K562 (cell line): Measurements from ENCODE around the gene DNAJB14.

ENCODE experiments used
- DNMT1 ChIP-seq: fragments of 450-650 bp; IDR thresholded peaks from 2 replicates; pipeline ENCODE4 v1.6.1; 2016; ENCODE audit warnings: antibody characterized with exemption, mild to moderate bottlenecking
- EP300 ChIP-seq: IDR thresholded peaks from 2 replicates; pipeline ENCODE4 v1.6.1; 2012; ENCODE audit warnings: low read length, improper control_type of control experiment
- EZH2 ChIP-seq: IDR thresholded peaks from 2 replicates; pipeline ENCODE4 v1.6.1; 2012; ENCODE audit warnings: low read depth, mild to moderate bottlenecking, inconsistent platforms, low read length, borderline replicate concordance
- HDAC6 ChIP-seq: IDR thresholded peaks from 2 replicates; pipeline ENCODE4 v1.6.1; 2012; ENCODE audit warnings: low read depth, mild to moderate bottlenecking, control low read depth, inconsistent platforms, low read length, moderate library complexity
- HEY1 ChIP-seq: fragments of 250-450 bp; sonication (Bioruptor Pico); IDR thresholded peaks from 2 replicates; pipeline ENCODE4 v1.5.0; 2020; ENCODE audit warnings: mild to moderate bottlenecking, moderate library complexity, borderline replicate concordance
- MAFG ChIP-seq: fragments of 450-650 bp; conservative IDR thresholded peaks from 2 replicates; pipeline ENCODE4 v1.6.1; 2016; ENCODE audit warnings: missing genetic modification characterization, missing compliant biosample characterization
- MAZ ChIP-seq, 2 experiments: fragments of 450-650 bp in 1 of 2; sonication (generic) in 1 of 2; formaldehyde crosslinking; IDR thresholded peaks in 1 of 2; conservative IDR thresholded peaks in 1 of 2; 2 replicates each; pipeline versions ENCODE4 v1.4.0 to v1.5.0; 2020; ENCODE audit warnings: mild to moderate bottlenecking in 1 of 2, missing genetic modification reagents in 1 of 2
- MEF2A ChIP-seq: IDR thresholded peaks from 2 replicates; pipeline ENCODE4 v1.6.1; 2011; ENCODE audit warnings: low read depth, mild to moderate bottlenecking, low read length, moderate library complexity; ENCODE audit not compliant: control insufficient read depth
- POLR2A ChIP-seq: fragments of 450-650 bp; conservative IDR thresholded peaks from 2 replicates; pipeline ENCODE4 v1.6.1; 2016
- POLR2H ChIP-seq: IDR thresholded peaks from 2 replicates; pipeline ENCODE4 v1.6.1; 2016; ENCODE audit warnings: missing genetic modification characterization, low read depth, mild to moderate bottlenecking, control low read depth, missing compliant biosample characterization, moderate library complexity
- TBL1XR1 ChIP-seq, 2 experiments: IDR thresholded peaks; 2 replicates each; pipeline ENCODE4 v1.6.1; 2012; ENCODE audit warnings: improper control_type of control experiment in 2 of 2, low read length in 2 of 2, mild to moderate bottlenecking in 1 of 2
- ZC3H8 ChIP-seq: fragments of 450-650 bp; IDR thresholded peaks from 2 replicates; pipeline ENCODE4 v1.6.1; 2017
- TF ChIP-seq, protein P1 (sequence below), 3 experiments: IDR thresholded peaks in 2 of 3; conservative IDR thresholded peaks in 1 of 3; 2 replicates each; pipeline ENCODE4 v1.5.1; 2011 to 2012; ENCODE audit warnings: low read length in 3 of 3, mild to moderate bottlenecking in 3 of 3, control low read depth in 2 of 3, improper control_type of control experiment in 1 of 3, inconsistent platforms in 1 of 3, low read depth in 1 of 3, mixed read lengths in 1 of 3, moderate library complexity in 1 of 3; ENCODE audit not compliant: insufficient read depth in 2 of 3

DNA sequence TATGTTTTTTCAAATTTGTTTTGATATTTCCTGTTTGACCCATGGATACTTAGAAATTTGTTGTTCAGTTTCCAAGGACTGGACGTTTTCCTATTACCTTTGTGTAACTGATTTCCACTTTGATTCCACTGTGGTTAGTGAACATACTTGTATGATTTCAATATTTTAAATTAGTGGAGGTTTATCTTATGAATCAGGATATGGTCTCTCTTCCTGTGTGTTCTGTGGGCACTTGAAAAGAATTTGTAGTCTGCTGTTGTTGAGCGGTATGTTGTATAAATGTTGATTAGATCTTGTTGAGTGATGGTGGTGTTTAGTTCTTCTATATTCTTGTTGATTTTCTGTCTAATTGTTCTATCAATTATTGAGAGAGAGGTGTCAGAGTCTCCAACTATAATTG is 31.0 kb downstream of the DNAJB14 start:
- TF ChIP-seq MAZ (CRISPR knock-in tag; conservative IDR thresholded peaks at IDR 0.05 in 1 of 2, IDR thresholded peaks at IDR 0.05 in 1 of 2) = no peak
- TF ChIP-seq POLR2A = no peak
- no peak for TF ChIP-seq DNMT1
- no peak for TF ChIP-seq ZC3H8
- TF ChIP-seq, protein P1, sequence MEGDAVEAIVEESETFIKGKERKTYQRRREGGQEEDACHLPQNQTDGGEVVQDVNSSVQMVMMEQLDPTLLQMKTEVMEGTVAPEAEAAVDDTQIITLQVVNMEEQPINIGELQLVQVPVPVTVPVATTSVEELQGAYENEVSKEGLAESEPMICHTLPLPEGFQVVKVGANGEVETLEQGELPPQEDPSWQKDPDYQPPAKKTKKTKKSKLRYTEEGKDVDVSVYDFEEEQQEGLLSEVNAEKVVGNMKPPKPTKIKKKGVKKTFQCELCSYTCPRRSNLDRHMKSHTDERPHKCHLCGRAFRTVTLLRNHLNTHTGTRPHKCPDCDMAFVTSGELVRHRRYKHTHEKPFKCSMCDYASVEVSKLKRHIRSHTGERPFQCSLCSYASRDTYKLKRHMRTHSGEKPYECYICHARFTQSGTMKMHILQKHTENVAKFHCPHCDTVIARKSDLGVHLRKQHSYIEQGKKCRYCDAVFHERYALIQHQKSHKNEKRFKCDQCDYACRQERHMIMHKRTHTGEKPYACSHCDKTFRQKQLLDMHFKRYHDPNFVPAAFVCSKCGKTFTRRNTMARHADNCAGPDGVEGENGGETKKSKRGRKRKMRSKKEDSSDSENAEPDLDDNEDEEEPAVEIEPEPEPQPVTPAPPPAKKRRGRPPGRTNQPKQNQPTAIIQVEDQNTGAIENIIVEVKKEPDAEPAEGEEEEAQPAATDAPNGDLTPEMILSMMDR (IDR thresholded peaks at IDR 0.05 in 2 of 3, conservative IDR thresholded peaks at IDR 0.05 in 1 of 3; ENCODE audit: insufficient read depth in 2 of 3, low read depth in 1 of 3, low read length in 3 of 3) = no peak
- TF ChIP-seq HEY1 (CRISPR knock-in tag) = no peak
- no peak for TF ChIP-seq EZH2
- no peak for TF ChIP-seq MAFG (tag)
- no peak for TF ChIP-seq TBL1XR1 (IDR thresholded peaks at IDR 0.05; ENCODE audit: low read length in 2 of 2)
- TF ChIP-seq POLR2H (tag) = no peak
- TF ChIP-seq MEF2A = no peak
- no peak for TF ChIP-seq EP300
- no peak for TF ChIP-seq HDAC6
